Skeletal muscle satellite cell (primary cell): Measurements from ENCODE around the gene CHST5.

Experiments
- H3K27me3 ChIP-seq: 2 replicates; pipeline ENCODE4 v1.7.0; 2013; ENCODE audit warnings: low read length; ENCODE audit not compliant: control insufficient read depth, insufficient read depth
- H3K36me3 ChIP-seq: 2 replicates; pipeline ENCODE4 v1.7.0; 2013; ENCODE audit warnings: mild to moderate bottlenecking, control low read depth, low read length; ENCODE audit not compliant: insufficient read depth
- H3K4me1 ChIP-seq: 2 replicates; pipeline ENCODE4 v1.7.0; 2013; ENCODE audit warnings: low read length; ENCODE audit not compliant: control insufficient read depth, insufficient read depth
- H3K4me2 ChIP-seq: 2 replicates; pipeline ENCODE4 v1.7.0; 2013; ENCODE audit warnings: mild to moderate bottlenecking, low read length
- H3K4me3 ChIP-seq: 2 replicates; pipeline ENCODE4 v1.7.0; 2013; ENCODE audit warnings: low read length
- H3K9ac ChIP-seq: 2 replicates; pipeline ENCODE4 v1.7.0; 2013; ENCODE audit warnings: mild to moderate bottlenecking, low read depth, low read length, moderate library complexity
- H3K9me3 ChIP-seq: replicated peaks from 2 replicates; pipeline ENCODE4 v1.7.0; 2013; ENCODE audit warnings: mild to moderate bottlenecking, control low read depth, low read length

The CHST5 gene

DNA sequence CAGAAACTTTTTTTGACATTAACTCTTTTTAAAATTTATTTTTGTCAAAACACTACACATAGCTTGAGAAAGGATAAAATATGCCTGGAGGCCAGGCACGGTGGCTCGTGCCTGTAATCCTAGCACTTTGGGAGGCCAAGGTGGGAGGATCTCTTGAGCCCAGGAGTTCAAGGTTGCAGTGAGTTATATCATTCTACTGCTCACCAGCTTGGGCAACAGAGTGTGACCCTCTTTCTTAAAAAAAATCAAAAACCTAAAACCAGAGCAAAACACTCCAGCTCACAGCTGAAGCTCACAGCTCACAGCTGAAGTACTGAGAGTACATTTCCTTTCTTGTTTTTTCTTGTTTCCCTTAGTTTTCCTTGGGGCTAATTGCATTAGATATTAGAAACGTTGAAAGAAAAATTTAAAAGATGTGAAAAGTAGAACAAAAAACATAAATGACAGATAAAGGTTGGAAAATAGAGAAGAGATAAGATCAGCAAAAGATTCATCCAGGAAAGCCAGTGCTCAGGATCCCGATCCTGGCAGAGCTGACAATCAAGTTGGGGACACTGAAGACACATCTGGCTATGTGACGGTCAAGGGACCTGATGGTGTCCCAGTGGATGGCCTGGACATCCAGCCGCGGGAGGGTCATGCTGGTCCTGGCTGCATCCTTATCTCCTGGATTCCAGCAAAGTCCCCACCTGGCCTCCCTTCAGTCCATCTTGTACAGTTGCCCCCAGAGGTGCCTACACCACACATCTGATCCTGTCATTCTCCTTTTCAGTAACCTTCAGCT lies 50.5 kb downstream of the CHST5 start:
- no peak overlapping the region for H3K4me3 ChIP-seq
- no peaks in the 10 kb centered on the region for H3K9me3 ChIP-seq
- peaks cover 6% of the 10 kb centered on the region for H3K4me1 ChIP-seq
- no peaks in the 10 kb centered on the region for H3K27me3 ChIP-seq
- no peak overlapping the region for H3K4me2 ChIP-seq
- no peaks in the 10 kb centered on the region for H3K36me3 ChIP-seq
- H3K9ac ChIP-seq: no peak overlapping the region

DNA sequence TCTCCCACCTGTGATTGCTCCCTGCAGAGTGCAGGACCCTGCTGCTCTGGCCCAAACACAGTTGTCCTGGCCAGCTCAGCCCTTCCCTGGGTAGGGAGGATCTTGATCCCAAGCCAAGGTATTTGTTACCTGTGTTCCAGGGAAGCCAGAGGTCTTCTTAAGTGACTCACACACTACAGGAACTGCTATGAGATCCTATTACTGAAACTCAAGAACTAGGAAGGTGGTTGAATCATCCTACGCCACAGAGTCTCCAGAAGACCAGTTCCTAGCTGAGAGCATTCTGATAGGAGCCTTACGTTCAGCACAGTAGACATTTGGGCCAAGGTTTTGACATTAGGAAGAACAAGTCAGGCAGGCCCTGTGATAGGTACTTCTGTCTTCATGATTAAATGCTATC lies 52.7 kb downstream of the CHST5 start:
- Histone ChIP-seq H3K27me3 (peaks cover 3% of the 10 kb centered on the region), H3K9me3 (no peaks in the 10 kb centered on the region), H3K9ac (no peak overlapping the region), H3K4me1 (peaks cover 6% of the 10 kb centered on the region), H3K36me3 (no peaks in the 10 kb centered on the region), H3K4me2 (no peak overlapping the region), H3K4me3 (no peak overlapping the region)

DNA sequence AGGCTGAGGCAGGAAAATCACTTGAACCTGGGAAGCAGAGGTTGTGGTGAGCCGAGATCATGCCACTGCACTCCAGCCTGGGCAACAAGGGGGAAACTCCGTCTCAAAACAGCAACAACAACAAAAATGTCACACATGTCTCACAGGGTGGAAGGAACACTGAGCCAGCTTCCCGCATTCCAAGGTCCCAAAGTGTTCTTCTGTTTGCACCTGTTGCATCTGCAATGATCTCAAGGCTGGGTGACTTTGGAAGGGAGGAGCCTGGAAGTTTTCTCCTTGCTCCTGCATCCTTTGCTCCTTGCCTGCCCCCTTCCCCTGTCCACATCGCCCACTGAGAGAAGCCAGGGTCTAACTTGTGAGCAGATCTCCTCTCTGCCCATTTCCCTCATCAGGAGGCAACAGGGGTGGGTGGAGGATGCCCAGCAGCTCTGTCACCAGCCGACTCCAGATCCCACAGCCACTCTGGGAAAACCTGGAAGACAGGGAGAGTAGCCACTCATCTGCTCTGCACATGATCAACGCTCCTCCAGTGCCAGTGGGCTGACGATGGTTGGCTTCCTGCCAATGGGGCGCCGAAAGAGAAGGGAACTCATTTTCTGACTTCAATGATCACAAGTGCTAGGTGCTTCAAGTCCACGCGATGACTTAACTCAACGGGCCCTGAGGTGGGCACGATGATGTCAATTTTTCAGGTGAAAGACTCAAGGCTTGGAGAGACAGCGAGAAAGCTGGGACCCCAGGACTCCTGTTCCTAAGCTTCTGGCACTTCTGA lies 53.3 kb downstream of the CHST5 start:
- H3K36me3 ChIP-seq: no peaks in the 10 kb centered on the region
- H3K9me3 ChIP-seq: no peaks in the 10 kb centered on the region
- no peak overlapping the region for H3K9ac ChIP-seq
- H3K4me3 ChIP-seq: no peak overlapping the region
- H3K4me1 ChIP-seq: peaks cover 6% of the 10 kb centered on the region
- H3K4me2 ChIP-seq: no peak overlapping the region
- peaks cover 4% of the 10 kb centered on the region for H3K27me3 ChIP-seq

DNA sequence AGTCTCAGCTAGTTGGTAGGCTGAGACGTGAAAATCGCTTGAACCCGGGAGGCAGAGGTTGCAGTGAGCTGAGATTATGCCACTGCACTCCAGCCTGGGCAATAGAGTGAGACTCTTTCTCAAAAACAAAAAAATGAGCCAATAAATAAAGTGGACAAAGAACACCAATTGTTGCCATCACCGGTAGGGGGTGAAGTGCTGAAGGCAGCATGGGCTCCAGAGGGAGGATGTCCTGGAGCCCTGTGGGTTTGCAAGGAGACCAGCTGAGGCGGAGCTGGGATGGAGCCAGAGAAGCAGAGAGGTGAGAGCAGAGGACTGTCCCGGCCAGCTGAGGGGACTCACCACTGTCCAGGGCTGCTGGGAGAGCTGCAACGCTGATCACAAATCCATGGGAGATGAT lies 54.4 kb downstream of the CHST5 start:
- H3K4me1 ChIP-seq: peaks cover 6% of the 10 kb centered on the region
- H3K9me3 ChIP-seq: no peaks in the 10 kb centered on the region
- H3K4me2 ChIP-seq: no peak overlapping the region
- H3K36me3 ChIP-seq: no peaks in the 10 kb centered on the region
- no peak overlapping the region for H3K9ac ChIP-seq
- peaks cover 8% of the 10 kb centered on the region for H3K27me3 ChIP-seq
- H3K4me3 ChIP-seq: no peak overlapping the region

DNA sequence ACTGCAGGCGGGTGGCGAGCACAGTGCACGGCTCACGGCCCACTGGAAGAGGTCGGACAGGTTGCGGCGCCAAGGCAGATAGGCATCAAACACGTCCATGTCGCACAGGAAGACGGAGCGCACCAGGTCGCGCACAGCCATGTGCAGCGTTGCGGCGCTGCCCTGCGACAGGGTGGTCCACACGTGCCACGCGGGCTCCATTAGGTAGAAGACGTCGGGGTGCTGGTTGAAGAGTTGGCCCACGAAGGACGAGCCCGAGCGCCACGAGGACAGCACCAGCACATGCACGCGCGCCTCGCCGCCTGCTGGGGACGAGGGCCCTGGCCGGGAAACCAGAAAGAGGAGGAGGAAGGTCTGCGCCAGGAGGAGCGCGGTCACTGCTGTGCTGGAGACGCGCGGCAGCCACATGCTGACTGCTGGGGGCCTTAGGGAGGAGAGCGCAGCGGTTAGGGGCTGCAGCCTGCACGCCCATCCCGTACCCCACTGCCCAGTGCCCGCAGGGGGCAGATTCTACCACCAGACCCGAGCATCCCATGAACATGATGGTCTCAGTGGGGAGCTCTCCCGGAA lies 56.4 kb downstream of the CHST5 start:
- peaks cover 8% of the 10 kb centered on the region for H3K27me3 ChIP-seq
- no peaks in the 10 kb centered on the region for H3K36me3 ChIP-seq
- H3K4me3 ChIP-seq: no peak overlapping the region
- H3K4me1 ChIP-seq: peaks cover 6% of the 10 kb centered on the region
- H3K9me3 ChIP-seq: no peaks in the 10 kb centered on the region
- H3K9ac ChIP-seq: no peak overlapping the region
- H3K4me2 ChIP-seq: no peak overlapping the region
